Suppressor macrophage (primary cell): ENCODE results near the gene SORD.
A peak's percentile ranks its signal among the peaks of the same experiment; 100 is the strongest.
"Not testable (repeated sequence)": the region's sequence is repeated elsewhere in the genome, so short reads cannot be mapped to it uniquely, and the experiment has no call there.

Source experiments
- DNase-seq, 4 experiments: peaks; one replicate each; pipeline ENCODE4 v3.0.0-alpha.2; 2020 to 2022

The SORD gene

GRCh38 chr15:45025627-45026026 is 2.6 kb downstream of the SORD start:
- DNase-seq, result not testable (repeated sequence)

- no peak for DNase-seq
These were observed 3.7 kb downstream of the SORD start for GRCh38 chr15:45026651-45027190.

GRCh38 chr15:45027220-45027619 is 4.2 kb downstream of the SORD start:
- DNase-seq, result no peak

- no peak for DNase-seq
These were observed 7.7 kb downstream of the SORD start for GRCh38 chr15:45030743-45031142.

GRCh38 chr15:45031522-45032028 is 8.6 kb downstream of the SORD start:
- DNase-seq, result not testable (repeated sequence)

GRCh38 chr15:45032501-45032900 is 9.5 kb downstream of the SORD start:
- DNase-seq, result not testable (repeated sequence)

- DNase-seq, result peak in 1 of 4 experiments; percentile 23
These were observed 11.1 kb downstream of the SORD start for GRCh38 chr15:45034087-45034486.

- not testable (repeated sequence) for DNase-seq
These were observed 11.8 kb downstream of the SORD start for GRCh38 chr15:45034600-45035375.

- DNase-seq, result peak; percentile 82 to 87 (median 84)
These were observed 14.1 kb downstream of the SORD start for GRCh38 chr15:45036812-45037781.

GRCh38 chr15:45037936-45038335 is 14.9 kb downstream of the SORD start:
- no peak for DNase-seq

GRCh38 chr15:45040396-45040795 is 17.4 kb downstream of the SORD start:
- not testable (repeated sequence) for DNase-seq

GRCh38 chr15:45041538-45041937 is 18.5 kb downstream of the SORD start:
- not testable (repeated sequence) for DNase-seq

GRCh38 chr15:45042859-45043258 is 19.9 kb downstream of the SORD start:
- not testable (repeated sequence) for DNase-seq

GRCh38 chr15:45044270-45044669 is 21.3 kb downstream of the SORD start:
- not testable (repeated sequence) for DNase-seq

- DNase-seq, result not testable (repeated sequence)
These were observed 25.4 kb downstream of the SORD start for GRCh38 chr15:45048449-45048793.

GRCh38 chr15:45048794-45049631 is 26.0 kb downstream of the SORD start:
- peak; percentile 78 to 95 (median 90) for DNase-seq

- no peak for DNase-seq
These were observed 27.6 kb downstream of the SORD start for GRCh38 chr15:45050587-45050986.

- not testable (repeated sequence) for DNase-seq
These were observed 29.7 kb downstream of the SORD start for GRCh38 chr15:45052676-45053075.

GRCh38 chr15:45058690-45059675 is 36.0 kb downstream of the SORD start:
- DNase-seq, result not testable (repeated sequence)

GRCh38 chr15:45062301-45062700 is 39.3 kb downstream of the SORD start:
- not testable (repeated sequence) for DNase-seq

- no peak for DNase-seq
These were observed 41.4 kb downstream of the SORD start for GRCh38 chr15:45064386-45064785.
